ENCODE measurements around the gene S1PR4.

GRCh38 chr19:3185461-3186159, 7.0 kb downstream of the S1PR4 start, which contains the start of gene NCLN:
- TF ChIP-seq CTCF (conservative IDR thresholded peaks at IDR 0.05; ENCODE audit: low read depth in 2 of 2): no peak
- peak; percentile 51; the same call in 1 of the 2 replicates for TF ChIP-seq POLR2AphosphoS5 (IDR thresholded peaks at IDR 0.05; ENCODE audit: low read depth)
- TF ChIP-seq EZH2 (IDR thresholded peaks at IDR 0.05; ENCODE audit: low read depth, unreplicated experiment): no peak

All from GM23338 (cell line).